Mesenteric fat pad (tissue), 1 donor: Measurements from ENCODE around the gene GHR. TPM values are rescaled to one million over a fixed set of nuclear protein-coding genes. Genes with fewer than 3 reads are reported as not detected.

Experiments used
- DNase-seq: peaks from one replicate; pipeline ENCODE4 v3.0.0-alpha.2; 2020; ENCODE audit warnings: low spot score
- total RNA-seq: library from RNA; stranded (reverse); fragmentation: NEBNext Ultra II Directional; extraction: Animal tissue kit (Norgen Biotek cat#: 25700); gene quantifications from one replicate; pipeline ENCODE4 v1.2.1, GENCODE V29; 2021
- donor health status: DM: yes; HTN: yes; CAD: no.

GHR gene
- total RNA-seq, 1 donor from 2014 or later, result 145 TPM

DNA sequence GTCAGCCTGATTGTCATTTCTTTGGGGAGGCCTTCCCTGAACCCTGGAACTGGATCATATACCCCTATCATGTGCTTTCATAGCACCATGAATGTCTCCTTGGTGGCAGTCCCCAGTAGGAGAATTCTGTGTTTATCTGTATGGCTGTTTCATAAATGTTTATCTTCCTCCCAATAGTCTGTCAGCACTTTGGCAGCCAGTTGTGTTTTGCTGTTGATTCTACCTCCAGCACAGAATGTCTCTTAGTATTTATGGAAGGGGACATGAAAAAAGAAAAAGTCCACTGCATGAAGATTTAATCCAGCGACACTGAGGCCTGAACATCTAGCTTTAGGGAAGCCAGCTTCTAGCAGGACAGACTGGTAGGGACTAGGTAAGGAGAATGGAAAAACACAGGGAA is 38.3 kb downstream of the GHR start:
- DNase-seq, result no peak

DNA sequence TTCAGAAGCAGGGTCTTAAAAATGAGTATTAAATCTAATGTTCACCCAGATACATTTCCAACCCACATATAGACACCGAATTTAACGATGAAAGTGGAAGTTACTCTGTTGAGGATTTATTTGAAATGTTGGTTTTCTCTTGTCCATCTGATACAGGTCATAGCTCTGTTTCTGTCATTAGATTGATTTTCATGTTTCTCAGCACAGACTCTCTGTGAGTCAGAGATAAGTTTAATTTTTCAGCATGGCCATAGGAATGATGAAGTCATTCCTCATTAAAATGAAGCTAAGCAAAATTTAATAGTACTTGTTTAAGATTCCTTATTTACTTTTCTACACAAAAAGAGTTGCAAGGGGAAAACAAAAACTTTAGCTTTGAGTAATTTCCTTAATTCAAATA is 38.8 kb downstream of the GHR start:
- no peak for DNase-seq

DNA sequence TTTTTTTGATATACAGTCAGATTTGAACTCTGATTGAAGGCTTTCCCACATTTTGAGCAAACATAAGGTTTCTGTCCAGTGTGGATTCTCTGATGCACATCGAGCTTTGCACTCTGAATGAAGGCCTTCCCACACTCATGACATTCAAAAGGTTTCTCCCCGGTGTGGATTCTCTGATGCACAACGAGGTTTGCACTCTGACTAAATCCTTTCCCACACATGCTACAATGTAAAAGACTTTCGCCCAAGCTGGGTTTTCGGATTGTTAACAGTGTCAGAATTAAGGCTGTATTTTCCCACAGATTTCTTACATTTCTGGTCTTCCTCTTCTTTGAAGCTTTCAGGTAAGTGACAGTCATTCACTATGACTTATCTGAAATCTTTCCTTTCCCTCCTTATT is 44.3 kb downstream of the GHR start:
- DNase-seq, result no peak

DNA sequence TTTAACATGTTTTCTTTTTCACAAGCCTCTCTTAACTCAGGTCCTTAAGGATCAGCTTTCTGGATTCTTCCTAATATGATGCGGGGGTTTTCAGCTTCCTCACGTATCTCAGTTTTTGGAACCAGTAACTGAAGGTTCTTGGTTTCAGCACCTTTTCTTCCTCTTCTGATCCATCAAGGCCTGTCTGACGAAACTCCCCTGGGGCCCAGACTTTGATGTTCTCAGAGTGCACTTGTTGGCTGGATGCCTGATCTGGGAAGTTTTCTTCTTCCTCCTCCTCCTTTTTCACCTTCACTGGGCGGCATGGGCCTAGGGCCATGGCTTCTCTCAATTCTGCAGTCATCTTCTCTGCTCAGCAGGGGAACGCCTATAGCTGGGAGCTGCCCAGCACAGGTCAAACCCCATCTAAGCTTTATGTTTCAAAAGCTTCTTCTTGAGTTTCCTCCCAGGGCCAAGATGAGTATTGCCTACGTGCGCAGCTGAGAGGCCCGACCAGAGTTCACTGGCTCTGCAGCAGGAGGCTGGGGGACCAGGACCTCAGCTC is 44.8 kb downstream of the GHR start:
- no peak for DNase-seq

DNA sequence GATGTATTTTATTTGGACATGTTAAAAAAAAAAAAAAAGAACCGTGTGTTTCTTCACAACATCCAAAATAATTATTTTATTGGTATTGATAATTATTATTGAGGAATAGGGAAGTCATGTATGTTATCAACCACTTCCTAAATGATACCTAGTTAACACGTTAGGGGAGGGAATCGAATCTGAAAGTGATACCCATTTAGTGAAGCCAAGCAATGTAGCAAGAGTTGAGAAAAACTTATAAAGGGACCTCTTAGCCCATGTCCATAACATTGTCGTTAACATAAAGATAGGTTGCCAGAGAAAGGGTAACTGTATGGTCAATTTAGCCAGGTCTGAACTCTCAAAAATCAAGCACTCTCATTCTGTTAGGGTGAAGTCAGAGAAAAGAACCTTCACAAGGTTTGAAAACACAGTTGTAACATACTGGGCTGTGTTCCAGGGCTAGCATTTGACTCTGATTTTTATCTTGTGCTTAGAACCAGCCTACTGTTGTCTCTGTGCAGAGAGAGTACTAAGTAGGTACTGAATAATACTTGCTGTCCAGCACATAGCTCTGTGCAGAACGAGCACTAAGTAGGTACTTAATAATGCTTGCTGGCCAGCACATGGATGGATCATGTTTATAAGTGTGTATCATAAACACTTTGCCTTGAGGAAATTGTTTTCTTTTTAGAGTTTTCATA is 60.4 kb downstream of the GHR start:
- no peak for DNase-seq

DNA sequence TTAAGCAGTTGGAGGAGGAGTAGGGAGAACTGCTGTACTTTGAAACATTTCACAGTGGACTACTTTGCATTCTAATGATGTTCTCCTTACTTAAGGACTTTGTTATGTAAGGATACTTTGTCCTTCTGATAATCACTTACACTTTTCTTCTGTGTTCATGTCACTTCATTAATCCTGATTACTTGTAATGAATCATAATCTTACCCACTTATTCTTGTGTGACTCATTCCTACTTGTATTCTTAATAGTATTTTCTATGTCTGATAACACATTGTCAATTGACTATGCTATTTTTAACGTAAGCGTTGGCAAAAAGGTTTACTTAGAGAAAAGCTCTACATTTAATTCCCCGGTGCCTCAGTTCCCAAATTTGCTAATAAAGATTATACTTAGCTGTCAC is 63.8 kb downstream of the GHR start:
- DNase-seq, result no peak

DNA sequence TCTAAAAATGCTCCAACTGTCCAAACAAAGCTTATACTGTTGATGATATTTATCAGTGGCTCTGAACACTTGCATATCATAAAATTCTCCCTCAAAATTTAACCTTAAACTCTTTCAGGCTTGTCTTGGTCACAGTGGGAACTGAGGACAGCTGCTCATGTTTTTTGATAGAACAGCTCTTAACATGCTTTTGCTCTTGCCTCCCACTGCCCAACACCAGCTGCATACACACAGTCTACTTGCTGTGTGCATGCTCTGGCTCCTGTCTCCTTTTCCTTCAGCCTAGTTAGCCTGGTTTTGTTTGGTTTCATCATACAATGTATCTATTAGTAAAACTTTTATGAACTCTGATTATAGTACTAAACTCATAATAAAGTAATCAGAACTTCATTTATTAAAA is 64.6 kb downstream of the GHR start:
- no peak for DNase-seq

DNA sequence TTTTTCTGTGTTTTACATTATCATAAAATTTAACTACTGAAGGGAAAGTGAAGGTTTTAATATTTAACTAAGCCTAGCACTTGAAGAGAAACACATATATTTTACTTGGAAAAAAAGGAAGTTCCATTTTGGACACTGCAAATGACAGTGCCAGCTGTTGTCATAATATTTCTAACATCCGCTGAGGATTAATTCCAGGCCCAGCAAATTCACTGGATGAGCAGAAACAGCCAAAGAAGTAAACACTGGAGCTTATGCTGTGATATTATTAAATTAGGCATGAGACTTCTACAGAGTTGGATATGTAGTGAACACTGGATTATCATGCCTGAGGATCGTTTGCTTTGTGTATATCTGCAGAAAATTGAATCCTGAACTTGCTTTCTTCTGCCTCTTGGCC is 67.6 kb downstream of the GHR start:
- DNase-seq, result no peak

DNA sequence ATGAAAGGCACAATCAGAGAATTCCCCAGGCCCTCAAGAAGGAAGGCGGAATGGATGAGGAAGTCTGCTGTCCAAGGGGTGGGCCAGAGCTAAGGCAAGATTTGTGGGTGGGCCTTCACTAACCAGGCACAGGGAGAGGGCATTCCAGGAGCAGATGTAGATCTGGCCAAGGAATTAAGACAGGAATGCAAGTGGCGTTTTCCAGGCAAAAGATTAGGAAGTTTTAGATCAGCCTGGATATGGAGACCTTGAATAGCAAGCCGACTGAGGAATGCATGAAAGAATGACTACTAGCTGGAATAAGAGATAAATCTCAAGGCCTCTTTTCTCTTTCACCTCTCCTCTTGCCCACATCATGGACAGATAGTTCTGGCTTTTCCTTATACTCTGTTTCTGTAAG is 68.5 kb downstream of the GHR start:
- no peak for DNase-seq

DNA sequence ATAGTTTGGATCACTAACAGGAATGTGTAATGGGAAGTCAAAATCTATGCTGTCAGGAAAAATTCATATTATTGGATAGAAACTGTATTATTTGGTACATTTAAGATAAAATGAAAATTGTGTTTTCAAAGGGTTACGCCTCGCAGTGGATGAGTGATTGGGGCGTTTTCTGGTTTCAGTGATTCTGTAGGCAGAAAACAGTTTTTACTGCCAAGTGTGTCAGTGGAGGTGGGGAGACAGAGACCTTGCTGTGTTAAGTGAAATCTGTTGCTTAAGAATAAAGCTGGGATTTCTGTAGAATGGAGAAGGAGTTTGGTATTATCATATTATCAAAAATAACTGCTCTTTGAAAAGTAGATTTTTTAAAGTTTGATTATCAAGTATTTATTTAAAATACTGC is 69.7 kb downstream of the GHR start:
- DNase-seq, result no peak

DNA sequence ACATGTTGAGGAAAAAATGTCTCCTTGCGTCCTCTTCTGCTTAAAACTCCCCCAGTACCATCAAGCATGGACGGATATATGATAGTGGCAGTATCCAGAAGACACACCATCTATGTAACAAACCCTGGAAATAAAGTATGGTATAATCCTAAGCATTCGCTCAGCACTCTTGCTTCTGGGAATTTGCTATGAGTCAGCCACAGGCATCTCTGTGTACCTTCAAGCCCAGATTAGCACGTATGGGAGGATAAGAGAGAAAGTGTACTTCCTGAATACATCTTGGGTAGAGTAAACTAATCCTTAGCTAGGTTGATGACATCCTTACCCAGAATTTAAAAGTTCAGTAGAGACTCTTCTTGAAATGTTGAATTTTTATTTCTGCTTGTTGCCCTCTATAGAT is 71.2 kb downstream of the GHR start:
- DNase-seq, result no peak

DNA sequence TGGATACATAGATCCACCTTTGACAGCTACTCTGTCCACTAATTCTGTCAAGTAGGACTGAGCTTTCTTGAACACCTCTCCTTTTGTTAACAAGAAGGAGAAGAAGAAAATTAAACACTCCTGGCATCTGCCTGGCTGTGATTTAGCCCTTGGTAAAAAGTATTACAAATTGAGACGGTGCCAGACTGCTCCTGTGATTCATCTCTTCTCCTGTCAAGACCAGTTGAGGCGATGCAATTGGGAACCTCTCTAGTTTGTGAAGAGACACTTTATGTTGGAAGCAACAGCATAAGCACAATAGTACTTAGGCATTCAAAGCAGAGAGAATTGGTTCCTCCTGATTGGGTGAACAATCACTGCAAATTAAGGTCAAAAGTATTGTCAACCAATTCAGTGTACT is 72.7 kb downstream of the GHR start:
- DNase-seq, result no peak

DNA sequence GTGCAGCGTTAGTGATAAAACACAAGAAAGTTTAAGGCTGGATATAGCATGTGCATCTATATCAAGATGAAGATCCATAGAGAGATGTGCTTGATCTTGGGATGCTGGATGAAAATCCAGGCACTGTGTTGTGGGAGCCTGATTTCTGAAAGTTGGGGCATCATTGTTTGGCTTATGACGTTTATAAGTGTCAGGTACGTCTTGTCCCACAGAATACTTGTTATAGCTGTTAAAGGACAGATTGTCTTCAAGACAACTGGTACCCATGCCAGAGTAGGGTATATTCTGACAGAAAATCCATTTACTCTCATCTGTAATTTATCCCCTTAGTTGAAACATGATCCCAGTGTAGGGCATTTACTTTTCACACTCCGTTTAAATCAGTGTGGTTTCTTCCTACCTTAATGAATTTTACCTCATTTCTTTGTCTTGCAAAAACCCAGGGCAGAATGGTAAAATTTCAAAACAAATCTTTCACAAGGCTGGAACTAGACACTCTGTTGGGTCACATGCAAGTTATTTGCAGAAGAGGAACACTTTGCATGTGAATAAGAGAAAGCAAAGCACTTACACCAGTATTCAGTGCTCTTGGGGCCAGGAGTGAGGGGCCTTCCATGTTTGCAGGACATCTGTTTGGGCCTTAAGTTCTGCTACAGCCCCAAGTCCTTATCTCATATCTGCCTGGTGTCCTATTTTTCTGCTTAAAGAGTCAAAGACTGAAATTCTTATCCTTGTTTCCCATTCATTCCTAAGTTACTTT is 73.3 kb downstream of the GHR start:
- no peak for DNase-seq

DNA sequence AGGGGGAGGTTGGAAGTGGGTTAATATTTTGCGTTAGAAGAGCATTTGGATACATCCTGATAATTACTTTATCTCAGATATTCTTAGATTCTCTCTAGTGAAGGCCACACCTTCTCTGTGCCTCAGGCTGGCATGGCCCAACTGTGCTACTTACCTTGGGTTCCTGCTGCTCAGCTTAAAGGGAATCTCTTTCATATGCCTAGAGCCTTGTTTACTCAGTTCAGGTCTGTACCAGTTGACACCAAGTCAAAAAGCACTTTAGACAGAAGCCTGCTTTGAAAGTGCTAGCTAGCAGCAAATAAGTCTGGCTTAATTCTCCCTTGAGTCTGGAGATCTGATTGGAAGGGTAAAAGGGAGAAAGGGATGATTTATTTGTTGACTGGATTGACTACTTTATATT is 74.8 kb downstream of the GHR start:
- no peak for DNase-seq

DNA sequence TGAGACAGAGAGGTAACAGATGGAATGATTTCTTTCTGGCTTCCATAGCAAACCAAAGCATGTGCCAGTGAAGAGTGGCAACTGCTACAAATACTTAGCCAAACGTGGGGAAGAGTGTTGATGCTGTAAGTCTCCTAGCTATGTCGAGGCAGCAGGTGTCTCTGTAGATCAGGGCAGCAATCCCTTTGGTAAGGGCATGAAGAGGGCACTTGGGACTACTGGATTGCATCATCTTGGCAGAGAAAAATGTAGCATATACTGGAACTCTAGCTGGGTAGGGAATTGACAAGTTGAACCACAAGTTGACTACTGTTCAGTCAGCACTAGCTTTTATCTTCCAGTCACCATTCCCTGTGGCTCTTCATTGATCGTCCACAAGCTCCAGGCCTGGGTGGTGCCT is 75.8 kb downstream of the GHR start:
- no peak for DNase-seq

DNA sequence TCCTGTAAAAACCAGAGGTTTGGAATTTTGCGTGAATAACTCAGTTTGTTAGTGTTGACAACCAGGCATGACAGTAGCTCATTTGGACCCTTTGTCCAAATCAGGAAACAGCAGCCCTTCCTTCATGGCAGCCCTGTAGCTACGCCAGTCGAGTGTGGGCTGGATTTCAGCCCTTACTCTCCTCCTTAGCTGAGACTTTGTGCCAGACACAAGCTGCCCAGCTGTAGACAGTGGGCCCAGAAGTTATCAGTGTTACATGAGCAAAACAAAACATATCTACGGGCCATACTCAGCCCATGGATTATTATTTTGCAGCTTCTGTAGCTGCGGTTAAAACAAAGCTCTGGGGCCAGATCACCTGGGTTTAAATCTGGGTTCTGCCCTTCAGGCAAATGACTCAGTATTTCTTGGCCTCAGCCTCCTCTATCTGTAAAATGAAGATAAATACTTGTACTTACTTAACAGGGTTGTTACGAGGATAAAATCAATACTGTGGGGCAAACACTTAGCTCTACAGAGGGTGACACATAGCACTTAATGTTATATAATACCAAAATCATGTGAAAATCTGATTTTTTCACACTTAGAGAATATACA is 76.9 kb downstream of the GHR start:
- DNase-seq, result no peak

DNA sequence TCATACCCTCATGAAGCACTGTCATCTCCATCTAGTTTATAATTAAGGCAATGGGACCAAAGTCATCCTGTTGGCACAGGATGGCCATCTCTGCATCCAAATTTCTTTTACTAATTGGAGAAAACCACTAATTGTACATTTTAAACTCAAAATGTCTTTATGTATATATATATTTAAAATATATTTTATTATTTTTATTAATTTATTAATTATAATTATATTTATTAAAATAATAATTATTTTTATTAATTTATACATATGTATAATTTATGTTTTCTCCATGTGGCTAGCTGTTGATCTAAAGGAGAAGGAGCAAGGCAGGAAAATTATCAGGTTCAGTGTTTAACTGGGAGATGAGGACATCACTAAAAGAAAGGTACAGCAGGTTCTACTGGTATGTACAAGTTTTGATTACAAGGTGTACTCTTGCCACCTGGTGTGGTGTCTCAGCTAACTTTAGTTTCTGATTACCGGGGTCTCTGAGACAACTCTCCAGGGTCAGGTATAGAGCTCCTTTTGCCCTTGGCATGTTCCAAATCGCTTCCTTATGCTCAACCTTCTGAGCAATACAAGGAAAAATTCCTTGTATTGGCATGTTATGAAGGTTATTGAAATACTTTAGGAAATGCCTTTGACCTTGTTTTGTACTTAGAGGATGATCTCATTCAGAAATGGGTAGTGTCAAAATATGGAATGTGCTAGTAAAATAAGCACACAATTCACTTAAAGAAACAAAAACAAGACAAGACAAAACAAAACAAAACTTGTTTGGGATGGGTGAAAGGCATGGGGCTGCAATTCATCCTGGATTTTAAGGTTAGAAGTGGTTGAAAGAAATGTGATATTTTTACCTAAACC is 79.6 kb downstream of the GHR start:
- no peak for DNase-seq

DNA sequence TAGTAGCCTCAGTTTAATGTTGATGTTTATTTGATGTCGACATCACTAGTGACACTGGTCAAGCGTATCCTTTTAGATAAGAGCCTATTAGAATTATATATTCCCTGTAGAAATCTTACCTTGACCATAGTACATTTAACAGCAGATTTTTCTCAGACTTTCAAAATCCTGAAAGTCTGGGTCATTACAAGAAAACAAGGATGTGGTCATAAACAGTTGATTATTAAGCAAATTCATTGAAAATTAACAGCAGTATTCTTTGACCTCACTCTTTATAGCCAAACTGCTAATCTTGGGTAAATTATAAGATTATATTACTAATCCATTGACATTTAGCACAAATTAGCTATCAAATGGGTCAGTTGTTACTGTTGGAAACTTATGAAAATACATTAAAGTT is 83.4 kb downstream of the GHR start:
- DNase-seq, result no peak

DNA sequence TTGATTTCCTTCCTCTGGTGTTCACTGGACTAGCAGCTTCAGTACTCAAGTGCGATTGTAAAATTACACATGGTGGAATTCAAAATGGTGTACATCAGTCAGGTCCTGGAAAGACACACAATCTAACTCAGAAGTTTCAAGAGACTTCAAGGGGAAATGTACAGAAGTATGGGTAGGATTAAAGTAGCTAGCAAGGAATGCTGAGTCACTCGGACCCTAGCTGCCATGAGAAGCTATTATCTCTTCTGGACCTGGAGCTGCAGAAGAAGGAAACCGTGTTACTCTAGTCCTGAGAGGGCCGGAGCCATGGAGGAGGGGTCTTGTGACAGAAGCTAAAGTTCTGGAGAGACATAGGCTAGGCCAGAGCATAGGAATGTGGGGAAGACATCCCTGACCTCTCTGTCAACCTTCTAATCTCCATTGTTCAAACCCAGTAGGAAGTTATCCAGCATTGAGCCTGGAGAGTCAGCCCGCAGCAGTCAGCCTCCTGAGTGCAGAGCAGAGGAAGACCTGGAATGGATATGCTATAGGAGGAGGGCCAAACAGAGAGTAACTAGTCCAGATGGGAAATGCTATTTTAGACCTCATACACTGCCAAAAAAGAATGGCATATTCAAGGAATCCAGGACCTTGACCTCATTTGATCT is 84.3 kb downstream of the GHR start:
- no peak for DNase-seq

DNA sequence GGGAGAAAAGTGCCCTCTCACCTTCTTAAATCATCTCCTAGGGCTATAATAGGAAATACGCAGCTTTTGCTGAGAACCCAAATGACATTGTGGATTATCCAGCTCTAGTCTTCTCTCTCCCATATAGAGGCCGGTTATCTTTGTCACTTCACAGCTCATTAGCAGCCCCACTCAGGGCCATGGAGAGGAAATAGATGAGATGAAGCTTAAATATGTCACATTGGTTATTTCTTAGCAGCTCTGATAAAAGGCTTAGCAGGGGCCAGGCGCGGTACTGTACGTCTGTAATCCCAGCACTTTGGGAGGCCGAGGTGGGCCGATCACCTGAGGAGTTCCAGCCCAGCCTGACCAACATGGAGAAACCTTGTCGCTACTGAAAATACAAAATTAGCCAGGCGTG is 90.0 kb downstream of the GHR start:
- no peak for DNase-seq

DNA sequence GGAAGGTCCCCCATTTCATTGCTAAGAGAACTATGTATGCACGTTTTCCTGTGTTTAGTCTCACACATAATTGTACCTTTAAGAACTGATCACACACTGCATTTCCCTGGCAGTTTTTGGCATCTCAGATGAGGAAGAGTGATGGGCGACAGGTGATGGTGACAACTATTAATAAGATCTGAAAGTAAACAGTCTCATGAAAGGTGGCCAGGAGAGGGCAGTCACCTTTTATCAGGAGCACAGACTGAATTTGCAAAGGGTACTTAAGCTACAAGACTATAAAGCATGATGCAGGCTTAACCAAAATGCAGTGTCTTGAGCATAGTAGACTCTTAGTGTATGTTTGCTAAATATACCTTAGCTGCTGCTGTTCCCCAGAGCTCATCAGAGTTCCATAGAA is 91.5 kb downstream of the GHR start:
- DNase-seq, result no peak
